OCI-LY3 (cell line): ENCODE data around the gene GPR107.

Experiments used
- H2AFZ ChIP-seq: fragments of 200-600, 300-600 bp; shearing (Covaris generic); 2 replicates; pipeline ENCODE4 v1.6.0; 2014; ENCODE audit warnings: antibody characterized with exemption, low read depth, low read length
- H3K27ac ChIP-seq: fragments of 200-600, 300-600 bp; sonication (generic); 2 replicates; pipeline ENCODE4 v1.5.1; 2014; ENCODE audit warnings: mild to moderate bottlenecking, low read length, moderate library complexity, mixed read lengths
- H3K27me3 ChIP-seq: fragments of 200-600, 300-600 bp; sonication (generic); 2 replicates; pipeline ENCODE4 v1.6.1; 2014; ENCODE audit warnings: low read depth, low read length, mixed read lengths
- H3K36me3 ChIP-seq: fragments of 200-600, 300-600 bp; sonication (generic); replicated peaks from 2 replicates; pipeline ENCODE3; 2014; ENCODE audit warnings: low read depth, low read length, mixed read lengths
- H3K4me1 ChIP-seq: fragments of 300-600, 200-600 bp; sonication (generic); 2 replicates; pipeline ENCODE4 v1.6.1; 2014; ENCODE audit warnings: low read length, mixed read lengths
- H3K4me2 ChIP-seq: fragments of 200-600, 300-600 bp; sonication (generic); 2 replicates; pipeline ENCODE4 v1.6.1; 2014; ENCODE audit warnings: low read length, mixed read lengths
- H3K4me3 ChIP-seq: fragments of 300-600, 200-600 bp; sonication (generic); 2 replicates; pipeline ENCODE4 v1.5.1; 2014; ENCODE audit warnings: antibody characterized with exemption, mild to moderate bottlenecking, low read length, moderate library complexity
- H3K79me2 ChIP-seq: fragments of 300-600, 200-600 bp; shearing (Covaris generic); 2 replicates; pipeline ENCODE4 v1.6.1; 2014; ENCODE audit warnings: mild to moderate bottlenecking, low read length, mixed read lengths
- H3K9ac ChIP-seq: fragments of 300-600, 200-600 bp; shearing (Covaris generic); 2 replicates; pipeline ENCODE4 v1.6.0; 2014; ENCODE audit warnings: mild to moderate bottlenecking, low read length, moderate library complexity
- H3K9me3 ChIP-seq: fragments of 200-600, 300-600 bp; shearing (Covaris generic); 2 replicates; pipeline ENCODE4 v1.6.1; 2014; ENCODE audit warnings: low read length, mixed read lengths; ENCODE audit not compliant: insufficient read depth
- H4K20me1 ChIP-seq: fragments of 200-600, 300-600 bp; sonication (generic); 2 replicates; pipeline ENCODE4 v1.6.1; 2016; ENCODE audit warnings: low read length, mixed read lengths; ENCODE audit not compliant: insufficient read depth
- CTCF ChIP-seq: fragments of 200-600, 300-600 bp; sonication (generic); IDR thresholded peaks from 2 replicates; pipeline ENCODE4 v1.5.1; 2014; ENCODE audit warnings: antibody characterized with exemption, low read length, low read depth
- EZH2phosphoT487 ChIP-seq: fragments of 200-600 bp; shearing (Covaris generic); IDR thresholded peaks from 2 replicates; pipeline ENCODE4 v1.6.1; 2018; ENCODE audit warnings: antibody characterized with exemption, mixed run types, low read depth

Gene GPR107

GRCh38 chr9:130172858-130173665 is 119.4 kb downstream of the GPR107 start:
- no peaks in the 10 kb centered on the region for H4K20me1 ChIP-seq
- no peak overlapping the region for H2AFZ ChIP-seq
- no peaks in the 10 kb centered on the region for H3K27me3 ChIP-seq
- H3K9ac ChIP-seq: no peak overlapping the region
- no peaks in the 10 kb centered on the region for H3K36me3 ChIP-seq
- H3K4me3 ChIP-seq: no peak overlapping the region
- no peak overlapping the region for H3K4me2 ChIP-seq
- no peak overlapping the region for H3K27ac ChIP-seq
- H3K4me1 ChIP-seq: no peaks in the 10 kb centered on the region
- H3K79me2 ChIP-seq: no peaks in the 10 kb centered on the region
- no peaks in the 10 kb centered on the region for H3K9me3 ChIP-seq
- TF ChIP-seq EZH2phosphoT487 (no peak), CTCF (no peak)

GRCh38 chr9:130173666-130173983 is 119.9 kb downstream of the GPR107 start:
- Histone ChIP-seq H4K20me1 (no peaks in the 10 kb centered on the region), H3K4me2 (no peak overlapping the region), H3K4me1 (no peaks in the 10 kb centered on the region), H3K9me3 (no peaks in the 10 kb centered on the region), H3K4me3 (no peak overlapping the region), H3K27me3 (no peaks in the 10 kb centered on the region), H3K27ac (no peak overlapping the region), H3K79me2 (no peaks in the 10 kb centered on the region), H3K36me3 (no peaks in the 10 kb centered on the region), H3K9ac (no peak overlapping the region), H2AFZ (no peak overlapping the region)
- TF ChIP-seq EZH2phosphoT487 (no peak), CTCF (no peak)

- Histone ChIP-seq H3K4me2 (no peak overlapping the region), H3K27ac (no peak overlapping the region), H3K4me3 (no peak overlapping the region), H3K36me3 (no peaks in the 10 kb centered on the region), H3K79me2 (no peaks in the 10 kb centered on the region), H3K27me3 (no peaks in the 10 kb centered on the region), H3K9me3 (no peaks in the 10 kb centered on the region), H3K4me1 (no peaks in the 10 kb centered on the region), H3K9ac (no peak overlapping the region), H2AFZ (no peak overlapping the region), H4K20me1 (no peaks in the 10 kb centered on the region)
- TF ChIP-seq EZH2phosphoT487 (no peak), CTCF (no peak)
Observed at GRCh38 chr9:130174025-130174424, 120.3 kb downstream of the GPR107 start.

- Histone ChIP-seq H2AFZ (no peak overlapping the region), H3K4me1 (no peaks in the 10 kb centered on the region), H4K20me1 (no peaks in the 10 kb centered on the region), H3K79me2 (no peaks in the 10 kb centered on the region), H3K9ac (no peak overlapping the region), H3K36me3 (no peaks in the 10 kb centered on the region), H3K27ac (no peak overlapping the region), H3K9me3 (no peaks in the 10 kb centered on the region), H3K4me2 (no peak overlapping the region), H3K4me3 (no peak overlapping the region), H3K27me3 (0 out of 2 replicates have a peak, but pooled peaks cover 6% of the 10 kb centered on the region)
- TF ChIP-seq CTCF (no peak), EZH2phosphoT487 (no peak)
Observed at GRCh38 chr9:130174920-130175321, 121.2 kb downstream of the GPR107 start.
